Bronchial epithelial cell (primary cell): Measurements from ENCODE around the gene CHID1. TPM values are rescaled to one million over a fixed set of nuclear protein-coding genes. Genes with fewer than 3 reads are reported as not detected.

Experiments used
- DNase-seq: peaks from one replicate; pipeline ENCODE4 v3.0.0-alpha.2; 2010; ENCODE audit warnings: low read depth
- FAIRE-seq: peaks from 2 replicates; lab custom pipeline; 2011; peaks lifted over from hg19 to GRCh38; lab: Jason Lieb, UNC
- H3K27me3 ChIP-seq: 2 replicates; pipeline ENCODE4 v1.5.1; 2011; ENCODE audit warnings: low read length; ENCODE audit not compliant: control insufficient read depth, insufficient read depth
- H3K36me3 ChIP-seq: 2 replicates; pipeline ENCODE4 v1.5.1; 2011; ENCODE audit warnings: low read length; ENCODE audit not compliant: control insufficient read depth, insufficient read depth
- H3K4me3 ChIP-seq: 2 replicates; pipeline ENCODE4 v1.5.1; 2011; ENCODE audit warnings: mild to moderate bottlenecking, low read depth, low read length, control low read depth
- CTCF ChIP-seq: IDR thresholded peaks from 2 replicates; pipeline ENCODE4 v1.5.1; 2011; ENCODE audit warnings: mild to moderate bottlenecking, moderate library complexity, low read length, control low read depth, inconsistent platforms; ENCODE audit not compliant: insufficient read depth, severe bottlenecking
- total RNA-seq: library from RNA; depleted of rRNA; stranded (reverse); fragments of >200 nt; gene quantifications from 2 replicates; pipeline ENCODE4 v1.2.1, GENCODE V29; 2014

The CHID1 gene
- total RNA-seq, 1 donor from 2014 or later: 42.6 TPM

- no peak for DNase-seq
- FAIRE-seq: no peak
- TF ChIP-seq CTCF: no peak
- Histone ChIP-seq H3K4me3 (no peak overlapping the region), H3K36me3 (peaks cover 1% of the 10 kb centered on the region), H3K27me3 (no peaks in the 10 kb centered on the region)
Measured at GRCh38 chr11:855330-855674, 55.3 kb downstream of the CHID1 start.

- H3K27me3 ChIP-seq: no peaks in the 10 kb centered on the region
- TF ChIP-seq CTCF: no peak
Measured at GRCh38 chr11:854601-855329, 55.8 kb downstream of the CHID1 start.

GRCh38 chr11:853682-854448 is 56.7 kb downstream of the CHID1 start:
- FAIRE-seq (no peak), DNase-seq (no peak)
- peaks cover 1% of the 10 kb centered on the region for H3K36me3 ChIP-seq
- no peak overlapping the region for H3K4me3 ChIP-seq
- H3K27me3 ChIP-seq: no peaks in the 10 kb centered on the region
- no peak for TF ChIP-seq CTCF

More at GRCh38 chr11:854601-855329, 55.8 kb downstream of the CHID1 start:
- DNase-seq: no peak
- Histone ChIP-seq H3K36me3 (peaks cover 1% of the 10 kb centered on the region), H3K4me3 (no peak overlapping the region)
- no peak for FAIRE-seq

GRCh38 chr11:852762-853161 is 57.8 kb downstream of the CHID1 start:
- no peak for TF ChIP-seq CTCF
- no peaks in the 10 kb centered on the region for H3K27me3 ChIP-seq
- FAIRE-seq (no peak), DNase-seq (no peak)
- H3K4me3 ChIP-seq: no peak overlapping the region
- H3K36me3 ChIP-seq: peaks cover 1% of the 10 kb centered on the region

DNA sequence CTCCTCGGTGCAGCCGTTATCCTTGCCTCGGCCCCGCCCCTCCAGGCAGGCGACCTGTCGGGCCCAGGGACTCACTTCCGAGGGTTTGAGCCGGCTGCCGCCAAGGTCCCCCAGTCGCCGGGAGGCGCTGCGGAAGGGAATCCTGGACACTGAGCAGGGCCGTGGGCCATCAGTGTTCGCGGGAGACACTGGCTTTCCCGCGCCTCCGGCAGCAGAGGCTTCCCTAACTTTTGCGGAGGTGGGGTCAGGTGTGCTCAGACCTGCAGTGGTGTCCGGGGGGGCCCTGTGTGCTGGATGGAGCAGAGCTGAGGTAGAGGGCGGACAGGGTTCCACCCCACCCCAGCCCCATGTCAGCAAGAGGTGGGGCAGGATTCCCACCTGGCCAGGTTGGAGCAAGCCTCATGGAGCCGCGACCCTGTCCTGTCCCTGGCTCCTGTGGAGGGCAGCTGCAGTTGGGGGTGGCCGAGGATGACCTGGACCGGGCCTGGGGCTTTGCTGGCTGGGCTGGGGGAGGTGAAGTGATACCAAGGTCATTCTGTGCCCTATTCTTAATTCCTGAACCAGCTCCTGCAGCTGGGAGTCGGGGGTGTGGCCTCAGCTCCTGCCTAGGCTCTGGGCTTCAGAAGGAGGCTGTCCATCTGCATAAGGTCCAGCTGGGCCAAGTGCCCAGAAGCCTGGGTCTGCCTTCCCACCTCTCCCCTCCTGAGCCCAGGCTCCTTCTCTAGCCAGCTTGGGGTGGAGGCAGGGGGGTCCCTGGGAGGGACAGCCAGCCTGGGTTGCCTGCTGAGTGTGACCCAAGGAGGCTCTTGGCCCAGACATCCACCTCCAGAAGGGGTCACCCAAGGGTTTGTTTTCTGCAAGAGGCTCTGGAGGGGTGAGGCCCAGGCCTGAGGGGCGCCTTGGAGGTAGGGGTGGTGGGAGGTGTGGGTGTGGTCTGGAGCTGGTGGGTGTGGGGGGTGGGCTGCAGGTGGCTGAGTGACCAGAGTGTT is 59.5 kb downstream of the CHID1 start:
- H3K27me3 ChIP-seq: no peaks in the 10 kb centered on the region
- FAIRE-seq: no peak
- TF ChIP-seq CTCF: peak; percentile 1
- DNase-seq: no peak
- peaks cover 1% of the 10 kb centered on the region for H3K36me3 ChIP-seq
- no peak overlapping the region for H3K4me3 ChIP-seq
